A673 (cell line): ENCODE data around the gene SLC30A4. TPM values are rescaled to one million over a fixed set of nuclear protein-coding genes. Genes with fewer than 3 reads are reported as not detected.

ENCODE experiments used
- BruUV-seq: library from RNA; stranded (reverse); fragments of 400-500 nt; replicated peaks from 2 replicates; lab custom pipeline; 2021; lab: Mats Ljungman, UMichigan
- CTCF ChIA-PET: fragments of 300-600 bp; sonication (Branson Sonifier 250); formaldehyde crosslinking; loops from one replicate; lab custom pipeline; 2022; ENCODE audit warnings: antibody characterized with exemption; lab: Charles Lee
- POLR2A ChIA-PET: fragments of 300-600 bp; sonication (Branson Sonifier 250); formaldehyde crosslinking; loops from one replicate; lab custom pipeline; 2022; ENCODE audit warnings: antibody characterized with exemption; ENCODE audit not compliant: low non-redundant PET; lab: Charles Lee
- DNase-seq: peaks from one replicate; pipeline ENCODE4 v3.0.0-alpha.2; 2015; ENCODE audit warnings: low spot score
- H3K27ac ChIP-seq: fragments of 200-600 bp; sonication (generic); 2 replicates; pipeline ENCODE4 v1.5.1; 2016; ENCODE audit warnings: mixed run types, low read depth, mild to moderate bottlenecking, mixed read lengths, antibody characterized with exemption, low read length; ENCODE audit not compliant: poor library complexity, severe bottlenecking
- H3K27me3 ChIP-seq: fragments of 200-600 bp; sonication (generic); replicated peaks from 2 replicates; pipeline ENCODE4 v1.6.1; 2017; ENCODE audit warnings: mixed run types, low read depth, mild to moderate bottlenecking, mixed read lengths, antibody characterized with exemption, low read length; ENCODE audit not compliant: insufficient read depth, poor library complexity
- H3K36me3 ChIP-seq: fragments of 200-600 bp; sonication (generic); 2 replicates; pipeline ENCODE4 v1.6.1; 2016; ENCODE audit warnings: mixed run types, mild to moderate bottlenecking, mixed read lengths, antibody characterized with exemption, low read length; ENCODE audit not compliant: insufficient read depth, poor library complexity, severe bottlenecking
- H3K4me1 ChIP-seq: fragments of 200-600 bp; sonication (generic); 2 replicates; pipeline ENCODE4 v1.6.1; 2017; ENCODE audit warnings: mixed run types, mild to moderate bottlenecking, mixed read lengths, antibody characterized with exemption, low read length; ENCODE audit not compliant: insufficient read depth, poor library complexity, severe bottlenecking
- H3K4me3 ChIP-seq: fragments of 200-600 bp; sonication (generic); 2 replicates; pipeline ENCODE4 v1.5.1; 2016; ENCODE audit warnings: low read depth, mixed run types, mild to moderate bottlenecking, mixed read lengths, low read length; ENCODE audit not compliant: poor library complexity, severe bottlenecking
- H3K9me3 ChIP-seq: fragments of 200-600 bp; sonication (generic); 2 replicates; pipeline ENCODE4 v1.6.1; 2016; ENCODE audit warnings: mixed run types, low read depth, mild to moderate bottlenecking, mixed read lengths, antibody characterized with exemption, low read length; ENCODE audit not compliant: poor library complexity, severe bottlenecking
- CTCF ChIP-seq: fragments of 300-800, 200-600 bp; sonication (generic); conservative IDR thresholded peaks from 2 replicates; pipeline ENCODE4 v1.5.1; 2017; ENCODE audit warnings: low read depth, mild to moderate bottlenecking, antibody characterized with exemption, low read length, moderate library complexity, mixed read lengths
- EZH2 ChIP-seq: fragments of 200-600 bp; sonication (generic); IDR thresholded peaks from 2 replicates; pipeline ENCODE4 v1.6.1; 2017; ENCODE audit warnings: borderline replicate concordance, low read depth, mild to moderate bottlenecking, mixed read lengths, antibody characterized with exemption, low read length; ENCODE audit not compliant: poor library complexity, severe bottlenecking
- intact Hi-C: fragments of 100-400 bp; cut with micrococcal nuclease; formaldehyde crosslinking; loops from one replicate; pipeline ENCODE4 v1.10.0; 2022; ENCODE audit not compliant: unreplicated experiment
- total RNA-seq: library from RNA; stranded (reverse); gene quantifications from 2 replicates; pipeline ENCODE4 v1.2.3, GENCODE V29; 2021

The SLC30A4 gene
- total RNA-seq, 1 experiment from 2014 or later: 1.1 TPM

- Histone ChIP-seq H3K27me3 (no peaks in the 10 kb centered on the region), H3K9me3 (no peaks in the 10 kb centered on the region), H3K27ac (no peak overlapping the region), H3K36me3 (no peaks in the 10 kb centered on the region), H3K4me3 (no peak overlapping the region), H3K4me1 (no peaks in the 10 kb centered on the region)
- TF ChIP-seq CTCF (no peak), EZH2 (no peak)
- no TSS peak for BruUV-seq
- intact Hi-C loops: no loop called here
- POLR2A ChIA-PET: no interaction called here
- DNase-seq: no peak
- CTCF ChIA-PET: no interaction called here
Measured at GRCh38 chr15:45439521-45440260, 82.9 kb downstream of the SLC30A4 start.

GRCh38 chr15:45435124-45435903, 87.2 kb downstream of the SLC30A4 start:
- Histone ChIP-seq H3K9me3 (no peaks in the 10 kb centered on the region), H3K4me1 (no peaks in the 10 kb centered on the region), H3K27ac (no peak overlapping the region), H3K4me3 (no peak overlapping the region), H3K27me3 (no peaks in the 10 kb centered on the region), H3K36me3 (no peaks in the 10 kb centered on the region)
- CTCF ChIA-PET: no interaction called here
- intact Hi-C loops: no loop called here
- POLR2A ChIA-PET: no interaction called here
- BruUV-seq: no TSS peak
- no peak for DNase-seq
- no peak for TF ChIP-seq CTCF
- no peak for TF ChIP-seq EZH2

GRCh38 chr15:45434078-45434567, 88.4 kb downstream of the SLC30A4 start:
- TF ChIP-seq EZH2: no peak
- no peak for TF ChIP-seq CTCF
- intact Hi-C loops: no loop called here
- no TSS peak for BruUV-seq

More at GRCh38 chr15:45434078-45434567, 88.4 kb downstream of the SLC30A4 start:
- ChIA-PET CTCF (no interaction called here), POLR2A (no interaction called here)
- no peaks in the 10 kb centered on the region for H3K9me3 ChIP-seq
- H3K27me3 ChIP-seq: no peaks in the 10 kb centered on the region
- no peaks in the 10 kb centered on the region for H3K36me3 ChIP-seq
- H3K4me1 ChIP-seq: no peaks in the 10 kb centered on the region
- H3K27ac ChIP-seq: no peak overlapping the region
- H3K4me3 ChIP-seq: no peak overlapping the region
- DNase-seq: no peak
